ENCODE data around the gene AMN. TPM values are rescaled to one million over a fixed set of nuclear protein-coding genes. Genes with fewer than 3 reads are reported as not detected.
"Not testable (repeated sequence)": the region's sequence is repeated elsewhere in the genome, so short reads cannot be mapped to it uniquely, and the experiment has no call there.

AMN gene
- total RNA-seq (2014; rRNA removed; shearing (Covaris generic)) = 0.92 and 1.7 TPM in 2 replicates

DNA sequence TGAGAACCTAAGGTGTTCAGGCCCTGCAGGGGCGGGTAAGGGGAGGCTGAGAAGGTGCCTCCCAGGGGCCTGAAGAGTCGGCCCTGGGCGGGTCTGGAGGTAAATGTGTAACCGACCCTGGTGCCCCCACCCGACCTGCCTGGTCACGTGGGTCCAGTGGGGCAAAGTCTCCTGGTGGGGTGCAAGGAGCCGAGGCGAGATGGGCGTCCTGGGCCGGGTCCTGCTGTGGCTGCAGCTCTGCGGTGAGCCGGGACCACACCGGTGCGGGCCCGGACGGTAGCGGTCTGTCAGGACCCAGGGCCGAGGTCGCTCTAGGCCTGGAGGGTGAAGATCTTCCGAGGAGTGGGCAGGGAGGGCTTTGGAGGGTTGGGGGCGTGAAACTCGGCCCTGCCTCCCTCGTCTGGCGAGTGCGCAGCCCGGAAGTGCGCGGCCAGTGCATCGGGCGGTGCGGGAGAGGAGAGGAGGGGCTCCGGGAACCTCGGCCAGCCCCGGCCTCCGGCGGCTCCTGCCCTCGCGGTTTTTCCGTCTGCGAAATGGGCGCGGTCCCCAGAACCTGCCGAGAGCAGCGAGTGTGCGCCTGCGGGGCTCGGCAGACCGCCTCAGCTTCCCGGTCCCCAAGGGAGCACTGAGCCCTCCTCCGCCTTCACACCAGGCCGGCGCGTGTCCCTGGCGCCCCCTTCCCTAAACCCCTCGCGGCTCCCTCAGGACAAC is at the start of gene AMN:
AMN (plus strand) TSS at position 174 of the 711 bp plus-strand sequence; CDS start at position 200, 26 bp downstream.
- peaks cover 27% of the 10 kb centered on the region for H3K27me3 ChIP-seq (ENCODE audit: control insufficient read depth, insufficient read depth, low read length)
- H3K4me3 ChIP-seq (ENCODE audit: insufficient read depth, low read depth, low read length) = peak within 1 kb of the TSS; percentile 27; the same call in 1 of the 2 replicates
- H3K36me3 ChIP-seq (replicated peaks; ENCODE audit: control insufficient read depth, insufficient read depth, low read length) = no peaks in the 10 kb centered on the region
- DNase-seq = peak; percentile 61

DNA sequence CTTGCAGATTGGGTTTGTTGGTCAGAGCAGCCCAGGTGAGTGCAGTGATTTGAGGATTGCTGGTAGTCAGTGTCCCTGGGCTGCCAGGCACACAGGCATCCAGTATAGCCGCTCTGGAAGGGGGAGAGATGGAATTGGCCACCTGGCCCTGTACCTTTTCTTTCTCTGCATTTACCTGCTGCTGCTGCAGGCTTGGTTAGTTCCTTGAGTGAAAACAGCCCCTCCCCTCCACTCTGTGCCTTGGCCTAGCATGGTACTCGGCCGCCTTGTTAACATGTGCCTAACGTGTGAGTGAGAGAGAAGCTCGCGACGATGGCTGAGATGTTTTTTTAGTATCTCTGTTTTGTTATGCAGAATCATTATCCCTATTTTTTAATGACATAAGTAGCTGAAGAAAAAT is 49.3 kb upstream of the AMN start:
- Histone ChIP-seq H3K36me3 (replicated peaks; ENCODE audit: control insufficient read depth, insufficient read depth, low read length) (no peaks in the 10 kb centered on the region; the same call in none of the 2 replicates), H3K4me3 (ENCODE audit: insufficient read depth, low read depth, low read length) (no peak overlapping the region), H3K27me3 (ENCODE audit: control insufficient read depth, insufficient read depth, low read length) (no peaks in the 10 kb centered on the region)
- no peak for DNase-seq

DNA sequence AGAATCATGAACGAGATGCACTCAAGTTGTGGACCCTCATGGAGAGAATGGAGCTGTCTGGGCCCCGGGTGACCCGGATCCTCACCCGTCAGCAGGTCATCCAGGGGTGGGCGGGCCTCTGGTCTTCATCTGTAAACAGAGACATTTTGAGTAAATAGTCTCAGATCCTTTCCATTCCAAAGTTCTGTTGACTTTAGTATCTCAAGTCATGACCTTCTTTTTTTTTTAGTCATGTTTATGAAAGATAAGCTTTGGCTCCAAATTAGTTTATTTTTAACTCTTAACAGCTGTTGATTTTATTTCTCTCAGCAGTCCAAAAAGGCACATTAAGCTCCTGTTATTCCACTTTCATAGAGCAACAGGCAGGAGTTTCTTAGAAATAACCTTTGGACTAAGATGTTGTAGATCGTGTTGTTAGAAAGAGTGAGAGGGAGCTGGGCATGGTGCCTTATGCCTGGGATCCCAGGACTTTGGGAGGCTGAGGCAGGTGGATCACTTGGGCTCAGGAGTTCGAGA is 48.9 kb upstream of the AMN start:
- H3K27me3 ChIP-seq (ENCODE audit: control insufficient read depth, insufficient read depth, low read length) = no peaks in the 10 kb centered on the region
- H3K36me3 ChIP-seq (replicated peaks; ENCODE audit: control insufficient read depth, insufficient read depth, low read length) = no peaks in the 10 kb centered on the region; the same call in none of the 2 replicates
- DNase-seq = no peak
- H3K4me3 ChIP-seq (ENCODE audit: insufficient read depth, low read depth, low read length) = no peak overlapping the region

DNA sequence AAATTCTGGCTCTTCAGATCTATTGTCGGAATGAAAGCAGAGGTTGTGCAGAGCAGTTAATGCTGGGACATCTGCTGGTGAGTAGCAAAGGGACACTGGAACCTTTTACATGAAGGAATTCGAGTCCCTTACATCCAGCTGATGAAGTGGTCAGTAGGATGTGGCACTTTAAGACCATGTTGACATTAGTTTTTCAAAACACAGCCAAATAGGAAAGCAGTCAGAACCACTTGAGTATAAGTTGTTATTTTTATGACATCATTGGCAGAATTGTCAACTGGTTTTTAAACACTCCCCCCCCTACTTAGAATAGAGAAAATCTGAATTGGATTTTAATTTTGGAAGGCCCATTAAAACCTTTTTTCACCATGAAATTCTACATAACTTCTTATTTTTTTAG is 46.8 kb upstream of the AMN start:
- Histone ChIP-seq H3K4me3 (ENCODE audit: insufficient read depth, low read depth, low read length) (no peak overlapping the region), H3K36me3 (replicated peaks; ENCODE audit: control insufficient read depth, insufficient read depth, low read length) (no peaks in the 10 kb centered on the region; the same call in none of the 2 replicates), H3K27me3 (ENCODE audit: control insufficient read depth, insufficient read depth, low read length) (no peaks in the 10 kb centered on the region)
- no peak for DNase-seq

DNA sequence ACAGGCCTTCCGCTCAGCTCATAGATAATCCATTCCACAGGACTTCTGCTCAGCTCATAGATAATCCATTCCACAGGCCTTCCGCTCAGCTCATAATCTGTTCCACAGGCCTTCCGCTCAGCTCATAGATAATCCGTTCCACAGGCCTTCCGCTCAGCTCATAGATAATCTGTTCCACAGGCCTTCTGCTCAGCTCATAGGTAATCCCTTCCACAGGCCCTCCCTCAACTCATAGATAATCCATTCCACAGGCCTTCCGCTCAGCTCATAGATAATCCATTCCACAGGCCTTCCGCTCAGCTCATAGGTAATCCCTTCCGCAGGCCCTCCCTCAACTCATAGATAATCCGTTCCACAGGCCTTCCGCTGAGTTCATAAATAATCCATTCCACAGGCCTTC is 45.0 kb upstream of the AMN start:
- H3K36me3 ChIP-seq (replicated peaks; ENCODE audit: control insufficient read depth, insufficient read depth, low read length); DNase-seq; H3K4me3 ChIP-seq (ENCODE audit: insufficient read depth, low read depth, low read length); H3K27me3 ChIP-seq (ENCODE audit: control insufficient read depth, insufficient read depth, low read length): not testable (repeated sequence)

DNA sequence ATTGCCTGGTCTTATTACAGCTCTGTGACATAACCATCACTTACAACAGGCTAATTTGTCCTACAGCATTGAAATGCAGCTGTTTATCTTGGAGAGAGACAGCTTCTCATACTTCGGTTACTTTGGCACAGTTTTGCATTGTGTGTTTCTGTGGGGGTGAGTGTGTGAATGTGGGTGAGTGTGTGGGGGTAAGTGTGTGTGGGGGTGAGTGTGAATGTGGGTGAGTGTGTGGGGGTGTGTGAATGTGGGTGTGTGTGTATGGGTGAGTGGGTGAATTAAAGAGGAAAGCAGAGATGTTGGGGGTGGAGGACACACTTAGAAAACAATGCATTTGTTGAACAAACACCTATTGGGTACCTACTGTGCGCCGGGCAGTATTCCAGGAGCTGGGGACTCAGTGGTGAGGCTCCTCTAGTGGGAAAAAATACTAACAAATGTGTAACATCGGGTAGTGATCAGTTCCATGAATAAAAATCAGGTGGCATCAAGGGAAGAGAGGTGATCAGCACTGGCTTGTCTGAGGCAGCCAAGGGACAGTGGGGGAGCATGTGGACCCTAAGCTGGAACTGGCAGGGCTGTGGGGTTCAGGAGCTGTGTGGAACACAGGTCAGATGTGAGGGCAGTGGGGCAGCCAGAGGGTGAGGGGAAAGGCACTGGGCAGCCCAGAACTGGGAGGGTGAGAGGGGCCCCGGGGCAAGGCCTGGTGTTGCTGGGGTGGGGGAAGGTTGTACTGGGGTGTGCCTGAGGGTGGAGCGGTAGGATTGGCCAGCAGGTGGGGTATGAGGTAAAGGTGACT is 44.1 kb upstream of the AMN start:
- DNase-seq = peak; percentile 80
- Histone ChIP-seq H3K36me3 (replicated peaks; ENCODE audit: control insufficient read depth, insufficient read depth, low read length) (no peaks in the 10 kb centered on the region; the same call in none of the 2 replicates), H3K27me3 (ENCODE audit: control insufficient read depth, insufficient read depth, low read length) (no peaks in the 10 kb centered on the region), H3K4me3 (ENCODE audit: insufficient read depth, low read depth, low read length) (no peak overlapping the region)

DNA sequence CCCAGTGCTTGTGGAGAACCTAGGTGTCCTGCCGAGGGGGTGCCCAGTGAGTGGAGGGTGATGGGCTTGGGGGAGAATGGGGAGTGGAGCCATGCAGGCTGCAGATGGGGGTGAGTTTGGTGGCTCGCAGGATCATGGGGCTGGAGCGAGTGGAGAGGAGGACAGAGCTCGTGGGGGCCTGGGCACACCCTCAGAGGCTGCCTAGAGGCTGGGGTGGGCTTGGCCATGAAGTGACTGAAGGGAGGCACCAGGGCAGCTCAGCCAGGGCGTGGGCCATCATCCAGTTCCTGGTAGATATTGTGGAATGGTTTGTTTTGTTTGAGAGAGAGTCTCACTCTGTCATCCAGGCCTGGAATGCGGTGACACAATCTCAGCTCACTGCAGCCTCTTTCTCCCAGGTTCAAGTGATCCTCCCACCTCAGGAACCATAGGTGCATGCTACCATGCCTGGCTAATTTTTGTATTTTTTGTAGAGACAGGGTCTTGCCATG is 43.4 kb upstream of the AMN start:
- H3K36me3 ChIP-seq (replicated peaks; ENCODE audit: control insufficient read depth, insufficient read depth, low read length) = no peaks in the 10 kb centered on the region; the same call in none of the 2 replicates
- DNase-seq = no peak
- no peak overlapping the region for H3K4me3 ChIP-seq (ENCODE audit: insufficient read depth, low read depth, low read length)
- H3K27me3 ChIP-seq (ENCODE audit: control insufficient read depth, insufficient read depth, low read length) = no peaks in the 10 kb centered on the region

DNA sequence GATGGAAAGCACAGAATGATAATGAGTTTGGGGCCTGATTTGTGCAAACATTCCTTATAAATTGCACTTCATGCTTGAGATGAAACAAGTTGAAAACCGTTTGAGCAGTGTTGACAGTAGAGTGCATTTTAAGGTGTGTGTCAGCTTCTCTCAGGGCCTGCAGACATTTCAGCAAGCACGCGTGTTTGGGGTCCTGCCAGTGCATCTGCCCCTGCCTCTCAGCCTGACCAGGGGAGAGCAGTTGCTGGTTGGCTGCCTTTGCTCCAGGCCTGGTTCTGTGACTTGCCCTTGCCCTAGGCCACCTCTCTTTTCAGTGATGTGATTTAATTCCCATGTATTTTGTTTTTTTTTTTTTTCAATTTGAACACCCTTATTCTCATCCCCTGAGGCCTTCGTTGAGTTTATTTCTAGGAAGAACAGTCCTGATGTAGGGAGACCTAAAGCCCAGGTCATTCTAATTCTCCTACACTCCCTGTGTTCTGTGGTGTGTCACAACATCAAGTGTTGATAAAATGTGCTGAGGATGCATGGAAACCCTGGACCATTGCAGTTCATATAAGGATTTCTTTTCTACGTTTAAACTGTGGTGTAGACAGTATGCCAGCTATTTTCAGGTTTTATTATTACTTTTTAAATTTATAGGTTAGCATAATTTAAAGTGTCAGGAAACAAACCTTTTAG is 40.1 kb upstream of the AMN start:
- H3K27me3 ChIP-seq (ENCODE audit: control insufficient read depth, insufficient read depth, low read length) = no peaks in the 10 kb centered on the region
- no peaks in the 10 kb centered on the region for H3K36me3 ChIP-seq (replicated peaks; ENCODE audit: control insufficient read depth, insufficient read depth, low read length)
- peak; percentile 17 for DNase-seq
- no peak overlapping the region for H3K4me3 ChIP-seq (ENCODE audit: insufficient read depth, low read depth, low read length)

DNA sequence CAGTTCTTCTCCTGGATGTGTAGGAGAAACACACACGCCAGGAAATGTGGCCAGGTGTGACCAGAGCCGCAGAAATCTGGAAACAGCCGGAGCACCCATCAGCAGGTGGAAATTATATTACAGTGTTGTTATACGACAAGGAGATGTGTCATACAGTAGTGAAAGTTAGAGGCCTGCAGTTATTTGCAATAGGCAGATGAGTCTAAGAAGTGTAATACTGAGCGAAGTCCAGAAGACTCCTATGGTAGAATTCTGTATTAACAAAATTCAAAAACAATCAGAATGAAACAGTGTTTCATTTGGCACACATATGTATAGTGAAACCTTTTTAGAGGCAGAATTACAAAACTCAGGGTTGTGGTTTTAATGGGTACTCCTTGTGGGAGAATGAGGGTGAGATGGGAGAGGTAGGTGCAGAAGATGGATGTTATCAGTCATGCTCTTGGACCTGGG is 39.3 kb upstream of the AMN start:
- DNase-seq = no peak
- Histone ChIP-seq H3K27me3 (ENCODE audit: control insufficient read depth, insufficient read depth, low read length) (no peaks in the 10 kb centered on the region), H3K36me3 (replicated peaks; ENCODE audit: control insufficient read depth, insufficient read depth, low read length) (no peaks in the 10 kb centered on the region), H3K4me3 (ENCODE audit: insufficient read depth, low read depth, low read length) (no peak overlapping the region)

DNA sequence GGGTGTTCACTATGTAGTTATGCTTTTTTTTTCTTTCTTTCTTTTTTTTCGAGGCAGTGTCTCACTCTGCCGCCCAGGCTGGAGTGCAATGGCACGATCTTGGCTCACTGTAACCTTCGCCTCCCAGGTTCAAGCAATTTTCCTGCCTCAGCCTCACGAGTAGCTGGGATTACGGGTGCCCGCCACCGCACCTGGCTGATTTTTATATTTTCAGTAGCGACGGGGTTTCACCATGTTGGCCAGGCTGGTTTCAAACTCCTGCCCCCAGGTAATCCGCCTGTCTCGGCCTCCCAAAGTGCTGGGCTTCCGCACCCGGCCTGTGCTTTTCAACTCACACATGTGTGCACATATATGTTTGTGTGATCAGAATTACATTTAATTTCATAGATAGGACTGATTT is 38.9 kb upstream of the AMN start:
- no peaks in the 10 kb centered on the region for H3K36me3 ChIP-seq (replicated peaks; ENCODE audit: control insufficient read depth, insufficient read depth, low read length)
- DNase-seq = no peak
- H3K27me3 ChIP-seq (ENCODE audit: control insufficient read depth, insufficient read depth, low read length) = no peaks in the 10 kb centered on the region
- H3K4me3 ChIP-seq (ENCODE audit: insufficient read depth, low read depth, low read length) = no peak overlapping the region

DNA sequence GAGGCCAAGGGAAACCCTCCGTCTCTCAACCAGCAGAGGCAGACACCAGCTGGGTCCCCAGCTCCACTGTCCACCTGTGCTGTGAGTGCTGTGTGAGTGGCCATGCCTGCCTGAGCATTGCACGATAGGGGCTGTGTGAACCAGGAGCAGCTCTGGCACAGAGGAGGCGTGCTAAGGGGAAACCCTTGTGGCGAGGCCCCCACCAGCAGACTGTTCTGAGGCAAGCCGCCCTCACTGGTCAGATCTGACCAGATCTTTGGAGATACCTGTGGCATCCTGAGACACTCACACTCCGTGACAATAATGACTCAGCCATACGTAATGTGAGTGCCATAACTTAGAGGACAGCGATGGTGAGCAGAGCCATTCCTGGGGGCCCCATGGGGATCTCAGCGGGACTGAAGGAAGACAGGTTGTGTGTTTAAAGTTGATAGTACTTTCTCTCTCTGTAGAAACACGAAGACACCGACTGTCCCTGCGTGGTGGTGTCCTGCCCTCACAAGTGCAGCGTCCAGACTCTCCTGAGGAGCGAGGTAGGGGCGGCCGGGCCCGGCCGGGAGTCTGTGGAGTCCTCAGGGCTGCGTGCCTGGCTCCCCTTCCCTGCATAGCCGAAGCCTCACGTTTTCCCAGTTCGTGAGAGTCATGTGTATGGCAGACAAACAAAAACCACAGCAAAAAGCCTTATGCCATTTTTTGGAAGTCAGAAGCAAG is 36.6 kb upstream of the AMN start:
- H3K27me3 ChIP-seq (ENCODE audit: control insufficient read depth, insufficient read depth, low read length) = no peaks in the 10 kb centered on the region
- H3K4me3 ChIP-seq (ENCODE audit: insufficient read depth, low read depth, low read length) = no peak overlapping the region
- DNase-seq = no peak
- H3K36me3 ChIP-seq (replicated peaks; ENCODE audit: control insufficient read depth, insufficient read depth, low read length) = no peaks in the 10 kb centered on the region

DNA sequence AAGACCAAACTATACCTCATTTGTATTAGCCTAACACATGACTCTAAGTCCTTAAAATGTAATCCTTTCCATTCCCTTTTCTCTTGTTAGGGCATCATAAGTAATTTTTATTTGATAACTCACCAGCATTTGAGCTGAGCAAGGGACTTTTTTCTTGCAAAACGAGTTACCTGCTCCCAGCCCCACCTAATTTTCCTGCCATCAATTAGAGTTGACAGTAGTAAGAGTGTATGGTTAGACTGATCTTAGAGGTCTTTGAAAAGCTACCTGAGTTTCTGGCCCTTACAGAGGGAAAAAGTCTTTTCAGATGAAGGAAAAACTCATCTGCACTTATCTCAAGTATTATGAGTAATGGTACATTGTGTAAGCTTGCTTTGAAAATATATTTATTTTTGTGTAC is 33.7 kb upstream of the AMN start:
- Histone ChIP-seq H3K27me3 (ENCODE audit: control insufficient read depth, insufficient read depth, low read length) (no peaks in the 10 kb centered on the region), H3K36me3 (replicated peaks; ENCODE audit: control insufficient read depth, insufficient read depth, low read length) (no peaks in the 10 kb centered on the region), H3K4me3 (ENCODE audit: insufficient read depth, low read depth, low read length) (no peak overlapping the region)
- no peak for DNase-seq

DNA sequence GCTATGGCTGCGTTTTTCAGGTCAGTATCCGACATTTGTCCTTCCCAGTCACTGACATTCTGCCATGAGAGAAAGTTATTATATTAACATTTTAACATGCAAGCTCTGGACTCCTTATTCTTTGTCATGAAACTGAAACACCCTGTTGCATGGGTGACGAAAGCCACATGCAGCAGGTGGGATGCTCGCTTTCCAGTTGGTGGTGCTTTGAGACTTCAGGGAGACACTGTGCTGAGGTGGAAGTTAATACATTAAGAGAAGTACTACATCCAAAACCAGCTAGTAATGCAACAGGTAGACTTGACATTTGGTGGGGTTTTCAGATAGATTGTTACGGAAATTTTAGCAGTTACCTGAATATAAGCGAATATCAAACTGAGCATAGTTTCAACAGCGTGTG is 32.8 kb upstream of the AMN start:
- Histone ChIP-seq H3K4me3 (ENCODE audit: insufficient read depth, low read depth, low read length) (no peak overlapping the region), H3K27me3 (ENCODE audit: control insufficient read depth, insufficient read depth, low read length) (no peaks in the 10 kb centered on the region), H3K36me3 (replicated peaks; ENCODE audit: control insufficient read depth, insufficient read depth, low read length) (no peaks in the 10 kb centered on the region)
- no peak for DNase-seq

DNA sequence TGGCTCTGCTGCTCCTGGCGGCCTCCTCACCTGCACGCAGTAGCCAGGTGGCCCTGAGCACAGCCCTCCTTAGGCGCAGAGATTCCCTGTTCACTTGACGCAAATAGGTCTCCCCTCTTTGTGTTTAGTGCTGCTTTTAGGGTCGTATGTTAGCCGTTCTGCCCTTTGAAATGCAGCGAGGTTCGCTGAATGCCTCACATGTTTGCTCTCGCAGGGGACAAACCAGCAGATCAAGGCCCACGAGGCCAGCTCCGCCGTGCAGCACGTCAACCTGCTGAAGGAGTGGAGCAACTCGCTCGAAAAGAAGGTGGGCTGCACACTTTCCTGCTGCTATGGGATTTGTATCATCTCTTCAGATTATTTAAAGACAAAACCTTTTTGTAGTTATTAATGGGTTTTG is 31.4 kb upstream of the AMN start:
- Histone ChIP-seq H3K27me3 (ENCODE audit: control insufficient read depth, insufficient read depth, low read length) (no peaks in the 10 kb centered on the region), H3K36me3 (replicated peaks; ENCODE audit: control insufficient read depth, insufficient read depth, low read length) (no peaks in the 10 kb centered on the region; the same call in 1 of the 2 replicates), H3K4me3 (ENCODE audit: insufficient read depth, low read depth, low read length) (no peak overlapping the region)
- no peak for DNase-seq
